RWPE1 (cell line): ENCODE measurements around the gene ZNF425.
"Not testable (repeated sequence)": the region's sequence is repeated elsewhere in the genome, so short reads cannot be mapped to it uniquely, and the experiment has no call there.

ENCODE experiments used
- CTCF ChIA-PET: fragments of 350-600 bp; sonication (Branson Sonifier 250); formaldehyde crosslinking; extraction: SDS; loops from one replicate; lab custom pipeline; 2021; lab: Yijun Ruan, JAX
- POLR2A ChIA-PET: fragments of 400-600 bp; formaldehyde crosslinking; extraction: SDS; loops from one replicate; lab custom pipeline; 2020; ENCODE audit warnings: antibody characterized with exemption; ENCODE audit not compliant: low non-redundant PET; lab: Yijun Ruan, JAX
- DNase-seq: peaks from one replicate; pipeline ENCODE4 v3.0.0; 2012; ENCODE audit warnings: low spot score
- H3K27ac ChIP-seq: fragments of 450-650 bp; 2 replicates; pipeline ENCODE4 v1.5.1; 2017
- CTCF ChIP-seq: fragments of 450-650 bp; conservative IDR thresholded peaks from 2 replicates; pipeline ENCODE4 v1.5.1; 2017; ENCODE audit warnings: low read depth, mild to moderate bottlenecking

The ZNF425 gene

DNA sequence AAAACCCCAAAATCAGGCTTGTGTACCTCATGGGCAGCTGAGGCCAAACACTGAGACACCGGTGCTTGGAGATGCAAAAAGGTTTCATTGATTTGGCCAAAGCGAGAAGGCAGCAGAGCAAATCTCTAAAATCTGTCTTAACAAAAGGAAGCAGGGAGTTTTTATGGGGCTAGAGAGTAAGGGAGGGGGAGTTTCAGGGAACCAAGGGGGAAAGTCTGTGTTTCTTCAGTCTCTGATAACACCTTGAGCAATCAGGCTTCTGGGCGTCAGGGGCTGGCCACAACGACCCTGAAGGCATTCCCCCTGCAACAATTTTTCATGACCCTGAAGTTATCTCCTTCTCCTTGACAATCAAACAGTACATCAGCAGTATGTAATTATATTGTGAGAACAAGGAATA lies 32.9 kb downstream of the ZNF425 start:
- no peak for DNase-seq
- TF ChIP-seq CTCF: no peak
- no peak overlapping the region for H3K27ac ChIP-seq
- POLR2A ChIA-PET: no interaction called here
- CTCF ChIA-PET: no interaction called here

GRCh38 chr7:149092244-149092643 lies 33.9 kb downstream of the ZNF425 start:
- DNase-seq, POLR2A ChIA-PET: not testable (repeated sequence)
- CTCF ChIA-PET: interaction anchor here (0.6 kb wide), 1 partner anchor 87 kb away, joined by 3 read pairs; no protein-coding TSS in a partner anchor
- H3K27ac ChIP-seq: peak overlapping the region; percentile 96

DNA sequence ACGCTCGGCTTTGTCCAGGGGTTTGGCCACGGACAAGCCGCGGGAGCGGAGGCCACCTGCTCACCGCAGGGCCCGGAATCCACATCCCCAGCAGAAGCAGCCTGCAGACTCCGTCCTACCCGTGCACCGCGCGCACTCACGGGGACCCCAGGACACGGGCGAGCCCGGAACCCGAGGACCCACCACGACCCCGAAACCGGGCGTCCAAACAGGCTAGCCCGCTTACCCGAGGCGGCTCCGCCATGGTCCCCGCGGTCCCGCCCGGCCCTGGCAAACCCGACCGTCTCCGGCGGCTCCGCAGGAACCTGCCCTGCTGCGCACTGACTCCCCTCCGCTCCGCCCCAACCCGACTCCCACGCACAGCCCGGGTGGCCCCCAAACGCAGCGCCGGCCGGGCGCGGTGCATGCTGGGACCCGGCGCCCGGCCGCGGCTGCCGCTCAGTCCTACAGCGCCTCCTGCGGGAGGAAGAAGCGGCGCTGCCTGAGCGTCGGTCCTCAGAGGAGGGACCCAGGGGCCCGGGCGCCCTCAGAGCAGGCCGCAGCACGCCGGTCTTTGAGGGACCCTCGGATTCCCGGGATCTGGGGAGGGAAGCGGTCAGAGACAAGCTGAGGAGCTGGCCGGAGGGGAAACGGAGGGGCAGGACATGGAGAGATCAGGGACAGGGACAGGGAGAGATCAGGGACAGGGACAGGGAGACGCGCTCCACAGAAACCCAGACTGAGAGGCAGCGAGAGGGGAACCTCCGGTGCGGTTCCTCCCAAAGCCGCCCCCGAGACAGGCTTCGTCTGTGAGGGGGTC lies 35.5 kb downstream of the ZNF425 start, which contains the start of gene ZNF786:
Gene ZNF786, minus strand, starts transcription at position 322 of the 799 bp plus-strand sequence. Its CDS starts 78 bp downstream, at position 244.
- H3K27ac ChIP-seq: peak within 1 kb of the TSS; percentile 96
- peak; percentile 99 for TF ChIP-seq CTCF
- peak; percentile 80 for DNase-seq
- POLR2A ChIA-PET: no interaction called here
- CTCF ChIA-PET: interaction anchor here (0.7 kb wide), 1 partner anchor 24 kb away, joined by 3 read pairs; no protein-coding TSS in a partner anchor

DNA sequence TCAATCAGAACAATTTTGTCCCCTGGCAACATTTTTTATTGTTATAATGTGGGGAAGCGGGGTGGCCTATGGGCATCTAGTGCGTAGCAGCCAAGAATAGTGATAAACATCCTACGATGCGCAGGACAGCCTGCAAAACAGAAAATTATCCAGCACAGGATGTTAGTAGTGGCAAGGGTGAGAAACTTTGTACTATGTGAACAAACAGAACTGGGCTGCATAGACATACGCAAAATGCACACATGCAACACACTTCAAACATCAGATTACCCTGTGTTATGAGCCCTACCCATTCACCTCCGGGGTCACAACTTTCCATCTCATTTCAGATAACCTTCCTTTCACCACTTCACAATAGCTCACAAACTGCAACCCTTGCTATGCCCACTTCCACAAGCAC lies 38.7 kb downstream of the ZNF425 start:
- no peak for DNase-seq
- POLR2A ChIA-PET: no interaction called here
- TF ChIP-seq CTCF: no peak
- CTCF ChIA-PET: no interaction called here
- no peak overlapping the region for H3K27ac ChIP-seq

DNA sequence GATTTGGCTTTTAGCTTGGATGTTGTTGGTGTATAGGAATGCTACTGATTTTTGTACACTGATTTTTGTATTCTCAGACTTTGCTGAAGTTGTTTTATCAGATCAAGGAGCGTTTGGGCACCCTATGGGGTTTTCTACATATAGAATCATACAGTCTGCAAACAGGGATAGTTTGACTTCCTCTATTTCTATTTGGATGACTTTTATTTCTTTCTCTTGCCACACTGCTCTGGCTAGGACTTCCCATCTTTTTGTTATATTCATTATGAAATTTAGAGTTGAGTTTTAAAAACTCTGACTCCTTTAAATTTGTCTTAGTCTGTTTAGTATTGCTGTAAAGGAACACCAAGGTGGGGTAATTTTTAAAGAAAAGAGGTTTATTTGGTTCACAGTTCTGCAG lies 40.3 kb downstream of the ZNF425 start:
- DNase-seq: no peak
- H3K27ac ChIP-seq: no peak overlapping the region
- TF ChIP-seq CTCF: no peak
- CTCF ChIA-PET: no interaction called here
- POLR2A ChIA-PET: no interaction called here

- CTCF ChIA-PET: interaction anchor here (0.7 kb wide), 1 partner anchor 819 kb away, joined by 3 read pairs; no protein-coding TSS in a partner anchor
- no peak overlapping the region for H3K27ac ChIP-seq
- no peak for DNase-seq
- no peak for TF ChIP-seq CTCF
- POLR2A ChIA-PET: no interaction called here
Observed at GRCh38 chr7:149084407-149084806, 41.7 kb downstream of the ZNF425 start.

- POLR2A ChIA-PET: no interaction called here
- TF ChIP-seq CTCF: no peak
- DNase-seq: no peak
- CTCF ChIA-PET: no interaction called here
- no peak overlapping the region for H3K27ac ChIP-seq
Observed at GRCh38 chr7:149081914-149082313, 44.2 kb downstream of the ZNF425 start.
